ENCODE measurements around the gene TLK2.

DNA sequence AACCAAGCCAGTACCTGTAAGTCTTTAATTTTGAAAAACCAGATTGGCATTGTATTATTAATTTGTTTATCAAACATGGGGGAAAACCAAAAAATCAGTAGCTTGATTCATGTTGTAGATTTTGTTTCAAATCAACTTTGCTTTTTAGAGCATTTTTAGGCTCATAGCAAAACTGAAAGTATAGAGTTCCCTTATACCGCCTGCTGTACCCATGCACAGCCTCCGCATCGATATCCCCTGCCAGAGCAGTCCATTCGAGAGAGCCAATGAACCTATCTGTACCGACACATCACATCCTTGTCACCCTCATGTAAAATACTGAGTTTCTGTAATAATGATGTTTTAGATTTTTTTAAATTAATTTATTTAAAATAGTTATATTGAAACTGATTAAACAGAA, 132.7 kb downstream of the TLK2 start:
- TF ChIP-seq REST (IDR thresholded peaks at IDR 0.05; ENCODE audit: borderline replicate concordance) = no peak
- no peak for TF ChIP-seq CTCF (IDR thresholded peaks at IDR 0.05; ENCODE audit: poor library complexity, severe bottlenecking)
- TF ChIP-seq RAD21 (conservative IDR thresholded peaks at IDR 0.05) = no peak
- TF ChIP-seq SMC3 (conservative IDR thresholded peaks at IDR 0.05; ENCODE audit: poor library complexity) = no peak
- no peak for TF ChIP-seq EZH2 (IDR thresholded peaks at IDR 0.05; ENCODE audit: borderline replicate concordance, insufficient read depth, low read length, poor library complexity, severe bottlenecking)
- TF ChIP-seq EP300 (conservative IDR thresholded peaks at IDR 0.05; ENCODE audit: poor library complexity, severe bottlenecking) = no peak
- no peak for TF ChIP-seq MXI1 (conservative IDR thresholded peaks at IDR 0.05; ENCODE audit: poor library complexity, severe bottlenecking)
- TF ChIP-seq TAF1 (IDR thresholded peaks at IDR 0.05; ENCODE audit: low read depth) = no peak
- no peak for TF ChIP-seq POLR2AphosphoS5 (IDR thresholded peaks at IDR 0.05)

Measured in neural cell (in vitro differentiated cells).